ENCODE measurements around the gene RXRB. TPM values are rescaled to one million over a fixed set of nuclear protein-coding genes. Genes with fewer than 3 reads are reported as not detected.

Gene RXRB
- total RNA-seq, 2 donors from 2014 or later: 24.8 to 27.2 TPM

DNA sequence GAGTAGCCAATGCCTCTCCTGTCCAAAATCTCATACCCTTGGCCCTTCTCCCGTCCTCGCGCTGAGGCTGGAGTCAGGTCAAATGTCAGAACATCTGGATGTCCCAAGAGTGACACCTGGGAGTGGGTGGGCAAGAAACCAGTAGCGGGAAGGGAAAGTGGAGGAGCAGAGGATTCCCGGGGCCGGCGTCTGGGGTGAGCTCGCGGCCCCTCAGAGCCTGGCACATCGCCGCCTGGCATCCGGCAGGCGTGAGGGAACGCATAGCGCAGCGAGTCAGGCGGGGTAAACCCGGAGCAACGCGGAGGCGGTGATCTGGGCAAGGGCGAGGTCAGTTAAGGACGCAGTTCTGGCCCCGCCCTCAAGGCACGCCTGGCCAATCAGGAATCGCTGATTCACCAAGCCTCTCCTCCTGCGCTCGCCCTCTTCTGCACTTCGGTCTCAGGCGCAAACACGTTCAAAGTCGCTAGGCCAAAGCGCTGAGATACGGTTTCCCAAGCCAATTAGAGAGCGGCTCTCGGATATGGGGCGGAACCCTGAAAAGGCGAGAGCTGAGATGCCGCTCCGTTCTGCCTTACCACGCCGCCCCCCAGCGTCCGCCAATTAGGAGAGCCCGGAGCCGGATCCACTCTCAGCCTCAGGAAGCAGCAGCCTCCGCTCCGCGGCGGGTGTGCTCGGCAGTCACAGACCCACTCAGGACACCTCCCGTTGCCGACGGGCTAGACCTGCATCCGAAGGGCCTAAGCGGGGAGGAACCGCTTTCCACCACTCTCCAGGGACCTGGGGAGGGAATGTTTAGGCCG lies 48.7 kb upstream of the RXRB start:
- Mint-ChIP-seq H3K4me1 (peaks cover 14% of the 10 kb centered on the region), H3K27me3 (ENCODE audit: insufficient read depth) (peaks cover 24% of the 10 kb centered on the region), H3K9me3 (no peaks in the 10 kb centered on the region), H3K36me3 (ENCODE audit: low read depth) (peaks cover 19% of the 10 kb centered on the region), H3K27ac (peak overlapping the region; percentile 78), H3K4me3 (peak overlapping the region; percentile 66)
- H3K27ac ChIP-seq (ENCODE audit: low read depth, low read length): peak overlapping the region; percentile 72
- TF ChIP-seq, protein P1, sequence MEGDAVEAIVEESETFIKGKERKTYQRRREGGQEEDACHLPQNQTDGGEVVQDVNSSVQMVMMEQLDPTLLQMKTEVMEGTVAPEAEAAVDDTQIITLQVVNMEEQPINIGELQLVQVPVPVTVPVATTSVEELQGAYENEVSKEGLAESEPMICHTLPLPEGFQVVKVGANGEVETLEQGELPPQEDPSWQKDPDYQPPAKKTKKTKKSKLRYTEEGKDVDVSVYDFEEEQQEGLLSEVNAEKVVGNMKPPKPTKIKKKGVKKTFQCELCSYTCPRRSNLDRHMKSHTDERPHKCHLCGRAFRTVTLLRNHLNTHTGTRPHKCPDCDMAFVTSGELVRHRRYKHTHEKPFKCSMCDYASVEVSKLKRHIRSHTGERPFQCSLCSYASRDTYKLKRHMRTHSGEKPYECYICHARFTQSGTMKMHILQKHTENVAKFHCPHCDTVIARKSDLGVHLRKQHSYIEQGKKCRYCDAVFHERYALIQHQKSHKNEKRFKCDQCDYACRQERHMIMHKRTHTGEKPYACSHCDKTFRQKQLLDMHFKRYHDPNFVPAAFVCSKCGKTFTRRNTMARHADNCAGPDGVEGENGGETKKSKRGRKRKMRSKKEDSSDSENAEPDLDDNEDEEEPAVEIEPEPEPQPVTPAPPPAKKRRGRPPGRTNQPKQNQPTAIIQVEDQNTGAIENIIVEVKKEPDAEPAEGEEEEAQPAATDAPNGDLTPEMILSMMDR (conservative IDR thresholded peaks at IDR 0.05): no peak
- peak; percentile 99 for DNase-seq
- H3K9ac ChIP-seq (ENCODE audit: extremely low read depth, low read length, poor library complexity, severe bottlenecking): peak overlapping the region; percentile 57
- WGBS, 2 experiments (ENCODE audit: insufficient coverage in 1 of 2, insufficient read length in 1 of 2): 0% methylated on average over 21 to 58 of the region's 58 CpGs
- H3K27me3 ChIP-seq (ENCODE audit: control insufficient read depth, insufficient read depth, low read length, poor library complexity, severe bottlenecking): peaks cover 30% of the 10 kb centered on the region
- H3K9me3 ChIP-seq (ENCODE audit: control insufficient read depth, low read length): no peaks in the 10 kb centered on the region
- H3K4me3 ChIP-seq (ENCODE audit: low read length): peak overlapping the region; percentile 89
- H3K4me1 ChIP-seq (ENCODE audit: control insufficient read depth, insufficient read depth, low read length): peaks cover 5% of the 10 kb centered on the region
- peaks cover 18% of the 10 kb centered on the region for H3K36me3 ChIP-seq (ENCODE audit: control insufficient read depth, insufficient read depth, low read length)

DNA sequence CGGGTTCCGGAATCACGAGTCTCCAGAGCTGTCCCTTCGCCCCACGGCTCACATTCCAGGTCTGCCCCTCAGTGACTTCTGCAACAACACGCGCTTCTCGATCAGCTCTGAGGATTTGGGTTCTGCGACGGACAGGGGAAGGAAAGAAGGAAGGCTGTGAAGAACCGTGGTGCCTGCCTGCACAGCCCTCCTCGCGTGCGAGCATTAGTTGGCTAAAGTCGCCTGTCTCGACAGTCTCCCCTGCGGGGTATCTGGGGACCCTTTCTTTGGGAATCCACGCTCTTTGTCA lies 48.1 kb upstream of the RXRB start:
- Histone ChIP-seq H3K27ac (ENCODE audit: low read depth, low read length) (peak overlapping the region; percentile 72), H3K4me1 (ENCODE audit: control insufficient read depth, insufficient read depth, low read length) (peaks cover 5% of the 10 kb centered on the region), H3K4me3 (ENCODE audit: low read length) (peak overlapping the region; percentile 82), H3K36me3 (ENCODE audit: control insufficient read depth, insufficient read depth, low read length) (peaks cover 16% of the 10 kb centered on the region), H3K9me3 (ENCODE audit: control insufficient read depth, low read length) (no peaks in the 10 kb centered on the region), H3K27me3 (ENCODE audit: control insufficient read depth, insufficient read depth, low read length, poor library complexity, severe bottlenecking) (peaks cover 30% of the 10 kb centered on the region), H3K9ac (ENCODE audit: extremely low read depth, low read length, poor library complexity, severe bottlenecking) (peak overlapping the region; percentile 6)
- DNase-seq: no peak
- TF ChIP-seq, protein P1 (conservative IDR thresholded peaks at IDR 0.05): peak; percentile 26
- Mint-ChIP-seq H3K27ac (peak overlapping the region; percentile 78), H3K27me3 (ENCODE audit: insufficient read depth) (peaks cover 26% of the 10 kb centered on the region), H3K4me3 (peak overlapping the region; percentile 66), H3K36me3 (ENCODE audit: low read depth) (peaks cover 19% of the 10 kb centered on the region), H3K4me1 (peaks cover 14% of the 10 kb centered on the region), H3K9me3 (no peaks in the 10 kb centered on the region)
- WGBS, 2 experiments (ENCODE audit: insufficient coverage in 1 of 2, insufficient read length in 1 of 2): 7 to 9% methylated on average over 12 to 18 of the region's 18 CpGs

DNA sequence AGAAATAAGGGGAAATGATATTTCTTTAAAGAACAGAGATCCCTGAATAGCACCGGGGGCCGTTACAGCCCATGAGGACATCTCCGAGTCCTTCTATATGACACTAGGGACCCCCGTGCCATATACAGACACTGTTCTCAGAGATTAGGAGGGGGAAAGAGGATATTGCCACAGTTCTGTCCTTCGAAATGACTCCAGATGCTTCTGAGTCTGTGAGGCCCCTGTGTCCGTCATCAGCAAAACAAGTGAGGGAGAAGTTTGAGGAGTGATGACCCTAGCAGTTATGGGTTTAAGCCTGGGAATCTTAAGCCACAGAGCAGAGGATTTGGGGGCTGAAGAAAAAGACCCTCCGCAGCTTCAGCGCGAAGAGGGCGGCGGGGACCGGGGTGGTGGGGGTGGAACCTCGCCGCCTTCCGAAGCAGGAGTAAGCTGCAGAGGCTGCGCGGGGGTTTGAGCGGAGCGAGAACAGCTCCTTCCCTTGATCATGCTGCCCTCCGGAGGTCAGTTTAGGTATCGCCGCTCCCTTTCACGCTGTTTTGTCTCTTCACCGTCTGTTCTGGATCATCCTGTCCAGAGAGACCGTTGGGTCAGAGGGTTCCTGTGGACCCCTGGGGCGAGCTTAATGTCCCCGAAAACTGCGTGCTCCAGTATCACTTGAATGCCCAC lies 47.6 kb upstream of the RXRB start:
- Mint-ChIP-seq H3K36me3 (ENCODE audit: low read depth) (peaks cover 19% of the 10 kb centered on the region), H3K27ac (no peak overlapping the region), H3K9me3 (no peaks in the 10 kb centered on the region), H3K4me1 (peaks cover 14% of the 10 kb centered on the region), H3K4me3 (peak overlapping the region; percentile 66), H3K27me3 (ENCODE audit: insufficient read depth) (peaks cover 30% of the 10 kb centered on the region)
- H3K36me3 ChIP-seq (ENCODE audit: control insufficient read depth, insufficient read depth, low read length): peaks cover 13% of the 10 kb centered on the region
- WGBS, 2 experiments (ENCODE audit: insufficient coverage in 1 of 2, insufficient read length in 1 of 2): 10 to 11% methylated on average over 17 to 28 of the region's 28 CpGs
- peak overlapping the region; percentile 82 for H3K4me3 ChIP-seq (ENCODE audit: low read length)
- TF ChIP-seq, protein P1 (conservative IDR thresholded peaks at IDR 0.05): peak; percentile 96
- H3K9ac ChIP-seq (ENCODE audit: extremely low read depth, low read length, poor library complexity, severe bottlenecking): peak overlapping the region; percentile 6
- H3K4me1 ChIP-seq (ENCODE audit: control insufficient read depth, insufficient read depth, low read length): peaks cover 5% of the 10 kb centered on the region
- no peaks in the 10 kb centered on the region for H3K9me3 ChIP-seq (ENCODE audit: control insufficient read depth, low read length)
- peak; percentile 96 for DNase-seq
- peak overlapping the region; percentile 16 for H3K27ac ChIP-seq (ENCODE audit: low read depth, low read length)
- H3K27me3 ChIP-seq (ENCODE audit: control insufficient read depth, insufficient read depth, low read length, poor library complexity, severe bottlenecking): peaks cover 34% of the 10 kb centered on the region
